ENCODE results near the gene EDRF1. TPM values are rescaled to one million over a fixed set of nuclear protein-coding genes. Genes with fewer than 3 reads are reported as not detected.
"Not testable (repeated sequence)": the region's sequence is repeated elsewhere in the genome, so short reads cannot be mapped to it uniquely, and the experiment has no call there.

EDRF1 gene
- total RNA-seq, 1 experiment from 2014 or later: 24.1 TPM

DNA sequence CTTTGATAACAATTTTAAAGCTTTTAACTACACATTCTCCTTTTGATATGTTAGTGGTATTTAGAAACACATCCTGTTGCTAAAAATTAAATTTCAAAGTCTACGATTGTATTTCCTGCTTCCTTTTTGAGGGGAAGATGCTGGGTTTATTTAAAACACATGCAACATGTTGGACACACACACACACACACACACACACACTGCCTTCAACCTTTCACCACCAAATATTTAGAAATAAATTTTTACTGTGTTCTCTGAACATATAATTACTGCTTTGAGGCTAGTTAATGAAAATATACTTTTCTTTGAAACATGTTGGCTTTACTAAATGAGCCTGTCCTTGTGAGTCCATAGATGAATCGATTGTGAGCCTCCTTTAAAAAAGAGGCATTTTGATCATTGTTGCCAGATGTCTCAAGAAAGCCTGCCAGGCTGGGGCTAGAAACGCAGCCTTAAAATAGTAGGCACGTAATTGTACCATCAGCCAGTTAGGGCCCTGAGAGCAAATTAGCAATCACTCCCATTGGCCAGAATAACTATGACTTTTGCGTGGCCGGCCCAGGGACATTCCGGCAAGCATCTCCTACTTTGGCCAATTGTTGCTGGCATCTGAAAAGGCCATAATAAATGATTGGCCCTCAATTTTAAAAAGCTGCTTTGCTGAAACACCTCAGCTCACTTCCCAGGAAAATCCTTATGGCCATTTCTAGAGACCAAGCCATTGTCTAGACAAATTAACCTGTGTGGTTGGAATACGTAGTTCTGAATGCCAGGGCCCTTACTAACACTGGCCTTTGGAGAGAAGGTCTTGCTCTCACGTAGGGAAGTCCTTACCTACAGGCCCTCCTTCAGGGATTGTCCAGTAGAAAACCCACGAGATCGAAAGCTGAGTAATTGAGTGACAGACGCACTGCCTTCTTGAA, 26.6 kb upstream of the EDRF1 start:
- Mint-ChIP-seq H3K27ac (ENCODE audit: low read depth, unreplicated experiment) (no peak overlapping the region), H3K27me3 (ENCODE audit: insufficient read depth, unreplicated experiment) (peaks cover 17% of the 10 kb centered on the region), H3K4me3 (ENCODE audit: unreplicated experiment) (no peak overlapping the region), H3K4me1 (ENCODE audit: insufficient read depth, unreplicated experiment) (no peaks in the 10 kb centered on the region), H3K36me3 (ENCODE audit: insufficient read depth, unreplicated experiment) (peaks cover 4% of the 10 kb centered on the region), H3K9me3 (ENCODE audit: unreplicated experiment) (no peaks in the 10 kb centered on the region)
- intact Hi-C loops (cut with micrococcal nuclease): no loop called here
- BruUV-seq (replicated peaks): no TSS peak
- TF ChIP-seq, protein P1, sequence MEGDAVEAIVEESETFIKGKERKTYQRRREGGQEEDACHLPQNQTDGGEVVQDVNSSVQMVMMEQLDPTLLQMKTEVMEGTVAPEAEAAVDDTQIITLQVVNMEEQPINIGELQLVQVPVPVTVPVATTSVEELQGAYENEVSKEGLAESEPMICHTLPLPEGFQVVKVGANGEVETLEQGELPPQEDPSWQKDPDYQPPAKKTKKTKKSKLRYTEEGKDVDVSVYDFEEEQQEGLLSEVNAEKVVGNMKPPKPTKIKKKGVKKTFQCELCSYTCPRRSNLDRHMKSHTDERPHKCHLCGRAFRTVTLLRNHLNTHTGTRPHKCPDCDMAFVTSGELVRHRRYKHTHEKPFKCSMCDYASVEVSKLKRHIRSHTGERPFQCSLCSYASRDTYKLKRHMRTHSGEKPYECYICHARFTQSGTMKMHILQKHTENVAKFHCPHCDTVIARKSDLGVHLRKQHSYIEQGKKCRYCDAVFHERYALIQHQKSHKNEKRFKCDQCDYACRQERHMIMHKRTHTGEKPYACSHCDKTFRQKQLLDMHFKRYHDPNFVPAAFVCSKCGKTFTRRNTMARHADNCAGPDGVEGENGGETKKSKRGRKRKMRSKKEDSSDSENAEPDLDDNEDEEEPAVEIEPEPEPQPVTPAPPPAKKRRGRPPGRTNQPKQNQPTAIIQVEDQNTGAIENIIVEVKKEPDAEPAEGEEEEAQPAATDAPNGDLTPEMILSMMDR (IDR thresholded peaks at IDR 0.05; ENCODE audit: unreplicated experiment): no peak
- CTCF ChIA-PET: no interaction called here
- no peak for DNase-seq (ENCODE audit: unreplicated experiment)
- POLR2A ChIA-PET: interaction anchor here (0.6 kb wide), 1 partner anchor 202 kb away, joined by 4 read pairs; no protein-coding TSS in a partner anchor

DNA sequence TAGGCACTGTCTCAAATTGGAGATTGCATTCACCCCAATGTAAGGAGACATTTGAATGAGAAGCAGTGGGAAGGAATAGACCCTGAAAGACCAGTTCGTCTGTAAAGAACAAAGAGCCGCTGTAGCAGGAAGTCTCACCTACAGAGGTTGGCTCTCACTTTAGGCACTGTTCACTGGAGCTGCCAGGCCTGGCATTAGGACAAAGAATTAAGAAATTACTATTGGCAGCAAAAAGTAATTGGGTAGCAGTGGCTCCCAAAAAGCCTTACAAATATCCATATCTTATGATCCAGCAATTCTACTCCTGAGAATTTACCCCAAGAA, 26.0 kb upstream of the EDRF1 start:
- POLR2A ChIA-PET: interaction anchor here (0.6 kb wide), 1 partner anchor 202 kb away, joined by 4 read pairs; no protein-coding TSS in a partner anchor
- no peaks in the 10 kb centered on the region for H3K4me1 Mint-ChIP-seq (ENCODE audit: insufficient read depth, unreplicated experiment)

DNA sequence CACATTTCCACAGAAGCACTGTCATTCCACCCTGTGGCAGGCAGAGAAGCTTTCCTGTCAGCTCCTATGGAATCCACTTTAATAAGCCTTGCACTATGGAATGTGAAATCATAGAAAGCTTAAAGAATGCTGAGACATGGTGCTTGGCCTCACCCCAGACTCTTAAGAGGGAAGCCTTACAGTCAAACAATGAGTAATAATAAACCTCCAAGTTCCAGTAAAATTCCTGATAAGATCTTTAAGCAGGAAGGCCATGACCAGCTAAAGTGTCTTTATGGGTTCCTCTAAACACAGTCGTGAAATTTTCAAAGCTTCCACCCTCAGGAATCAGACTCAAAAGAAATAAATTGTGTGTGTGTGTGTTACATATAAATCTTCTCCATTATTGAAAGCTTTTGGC, 24.6 kb upstream of the EDRF1 start:
- intact Hi-C loops (cut with micrococcal nuclease): no loop called here
- CTCF ChIA-PET: no interaction called here
- H3K4me3 Mint-ChIP-seq (ENCODE audit: unreplicated experiment): no peak overlapping the region
- no peak for DNase-seq (ENCODE audit: unreplicated experiment)
- no peaks in the 10 kb centered on the region for H3K9me3 Mint-ChIP-seq (ENCODE audit: unreplicated experiment)
- no peak overlapping the region for H3K27ac Mint-ChIP-seq (ENCODE audit: low read depth, unreplicated experiment)
- POLR2A ChIA-PET: no interaction called here
- TF ChIP-seq, protein P1 (IDR thresholded peaks at IDR 0.05; ENCODE audit: unreplicated experiment): no peak
- peaks cover 5% of the 10 kb centered on the region for H3K36me3 Mint-ChIP-seq (ENCODE audit: insufficient read depth, unreplicated experiment)
- H3K27me3 Mint-ChIP-seq (ENCODE audit: insufficient read depth, unreplicated experiment): peaks cover 17% of the 10 kb centered on the region
- no peaks in the 10 kb centered on the region for H3K4me1 Mint-ChIP-seq (ENCODE audit: insufficient read depth, unreplicated experiment)
- no TSS peak for BruUV-seq (replicated peaks)

More for the DNA sequence above, 26.0 kb upstream of the EDRF1 start:
- H3K36me3 Mint-ChIP-seq (ENCODE audit: insufficient read depth, unreplicated experiment): peaks cover 5% of the 10 kb centered on the region
- no peak overlapping the region for H3K4me3 Mint-ChIP-seq (ENCODE audit: unreplicated experiment)
- H3K27me3 Mint-ChIP-seq (ENCODE audit: insufficient read depth, unreplicated experiment): peaks cover 17% of the 10 kb centered on the region
- no peaks in the 10 kb centered on the region for H3K9me3 Mint-ChIP-seq (ENCODE audit: unreplicated experiment)
- BruUV-seq (replicated peaks): no TSS peak
- TF ChIP-seq, protein P1 (IDR thresholded peaks at IDR 0.05; ENCODE audit: unreplicated experiment): no peak
- intact Hi-C loops (cut with micrococcal nuclease): no loop called here
- DNase-seq (ENCODE audit: unreplicated experiment): no peak
- no peak overlapping the region for H3K27ac Mint-ChIP-seq (ENCODE audit: low read depth, unreplicated experiment)
- CTCF ChIA-PET: no interaction called here

DNA sequence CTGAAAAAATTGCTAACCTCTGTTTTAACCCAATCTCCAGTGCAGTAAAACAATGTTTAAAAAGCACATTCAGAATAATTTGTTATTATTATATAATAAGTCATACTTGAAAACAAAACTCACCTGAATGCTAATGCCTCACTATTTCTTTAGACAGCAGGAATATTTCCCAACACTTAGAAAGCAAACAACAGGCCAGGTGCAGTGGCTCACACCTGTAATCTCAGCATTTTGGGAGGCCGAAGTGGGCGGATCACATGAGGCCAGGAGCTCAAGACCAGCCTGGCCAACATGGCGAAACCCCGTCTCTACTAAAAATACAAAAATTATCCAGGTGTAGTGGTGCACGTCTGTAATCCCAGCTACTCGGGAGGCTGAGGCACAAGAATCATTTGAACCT, 22.6 kb upstream of the EDRF1 start:
- H3K4me3 Mint-ChIP-seq (ENCODE audit: unreplicated experiment); H3K36me3 Mint-ChIP-seq (ENCODE audit: insufficient read depth, unreplicated experiment); H3K4me1 Mint-ChIP-seq (ENCODE audit: insufficient read depth, unreplicated experiment); H3K27ac Mint-ChIP-seq (ENCODE audit: low read depth, unreplicated experiment); H3K27me3 Mint-ChIP-seq (ENCODE audit: insufficient read depth, unreplicated experiment); intact Hi-C loops (cut with micrococcal nuclease); DNase-seq (ENCODE audit: unreplicated experiment); BruUV-seq (replicated peaks); H3K9me3 Mint-ChIP-seq (ENCODE audit: unreplicated experiment): not testable (repeated sequence)
- POLR2A ChIA-PET: interaction anchor here (0.6 kb wide), 2 partner anchors 10 to 318 kb away, joined by 3 to 4 read pairs; no protein-coding TSS in a partner anchor
- CTCF ChIA-PET: interaction anchor here (1.0 kb wide), 1 partner anchor 8 kb away, joined by 4 read pairs; no protein-coding TSS in a partner anchor

Measured in MCF 10A (cell line).